WTC11 (cell line): Measurements from ENCODE around the gene NAP1L5. TPM values are rescaled to one million over a fixed set of nuclear protein-coding genes. Genes with fewer than 3 reads are reported as not detected.

Source experiments
- ATAC-seq: fragments of 200-7000 bp; cut with Tn5 transposase; 2 replicates; pipeline ENCODE4 v1.10.0; 2021; ENCODE audit warnings: mild to moderate bottlenecking, moderate library complexity
- CTCF ChIA-PET: fragments of 300-600 bp; sonication (Branson Sonifier 250); formaldehyde crosslinking; loops from one replicate; lab custom pipeline; 2021; ENCODE audit warnings: antibody characterized with exemption; lab: Charles Lee
- POLR2A ChIA-PET: fragments of 350-600 bp; sonication (Branson Sonifier 250); formaldehyde crosslinking; loops from one replicate; lab custom pipeline; 2021; ENCODE audit warnings: antibody characterized with exemption; lab: Charles Lee
- DNase-seq: peaks from one replicate; pipeline ENCODE4 v3.0.0; 2021; ENCODE audit warnings: low spot score
- H3K27ac Mint-ChIP-seq: 2 replicates; pipeline ENCODE4 v1.8.0; 2021; ENCODE audit warnings: mixed read lengths
- H3K27me3 Mint-ChIP-seq: 2 replicates; pipeline ENCODE4 v1.8.0; 2021; ENCODE audit warnings: low read depth, mild to moderate bottlenecking, moderate library complexity, mixed read lengths
- H3K36me3 Mint-ChIP-seq: 2 replicates; pipeline ENCODE4 v1.8.0; 2021; ENCODE audit warnings: mixed read lengths
- H3K4me1 Mint-ChIP-seq: 2 replicates; pipeline ENCODE4 v1.8.0; 2022; ENCODE audit warnings: mixed read lengths
- H3K4me3 Mint-ChIP-seq: 2 replicates; pipeline ENCODE4 v1.8.0; 2021; ENCODE audit warnings: mild to moderate bottlenecking, moderate library complexity, mixed read lengths
- H3K9me3 Mint-ChIP-seq: 2 replicates; pipeline ENCODE4 v1.8.0; 2021; ENCODE audit warnings: mixed read lengths
- CBFB ChIP-seq: sonication (generic); formaldehyde crosslinking; IDR thresholded peaks from 2 replicates; pipeline ENCODE4 v1.8.1; 2022; ENCODE audit warnings: mild to moderate bottlenecking, low read depth, missing genetic modification reagents
- CREB1 ChIP-seq: sonication (generic); formaldehyde crosslinking; IDR thresholded peaks from 2 replicates; pipeline ENCODE4 v1.8.0; 2023; ENCODE audit warnings: mild to moderate bottlenecking, missing genetic modification reagents
- FOXJ3 ChIP-seq: sonication (generic); formaldehyde crosslinking; IDR thresholded peaks from 2 replicates; pipeline ENCODE4 v1.9.0; 2021; ENCODE audit warnings: missing genetic modification reagents, mild to moderate bottlenecking, borderline replicate concordance
- FOXP4 ChIP-seq: sonication (generic); formaldehyde crosslinking; IDR thresholded peaks from 2 replicates; pipeline ENCODE4 v1.8.0; 2022; ENCODE audit warnings: mild to moderate bottlenecking, missing genetic modification reagents
- GTF2I ChIP-seq: fragments of 250-450 bp; sonication (Bioruptor Pico); conservative IDR thresholded peaks from 2 replicates; pipeline ENCODE4 v1.4.0; 2021; ENCODE audit warnings: mild to moderate bottlenecking
- HMGA2 ChIP-seq: fragments of 250-450 bp; sonication (Bioruptor Pico); IDR thresholded peaks from 2 replicates; pipeline ENCODE4 v1.4.0; 2021; ENCODE audit warnings: mild to moderate bottlenecking, moderate library complexity
- JUN ChIP-seq: sonication (generic); formaldehyde crosslinking; IDR thresholded peaks from 2 replicates; pipeline ENCODE4 v1.8.0; 2023; ENCODE audit warnings: mild to moderate bottlenecking, missing genetic modification reagents
- MAX ChIP-seq: sonication (generic); formaldehyde crosslinking; IDR thresholded peaks from 2 replicates; pipeline ENCODE4 v1.8.0; 2022; ENCODE audit warnings: mild to moderate bottlenecking, missing genetic modification reagents
- TEAD1 ChIP-seq: sonication (generic); formaldehyde crosslinking; IDR thresholded peaks from 2 replicates; pipeline ENCODE4 v1.8.0; 2022; ENCODE audit warnings: mild to moderate bottlenecking, missing genetic modification reagents
- ZNF138 ChIP-seq: sonication (generic); formaldehyde crosslinking; conservative IDR thresholded peaks from 2 replicates; pipeline ENCODE4 v1.8.1; 2022; ENCODE audit warnings: mild to moderate bottlenecking, moderate library complexity, missing genetic modification reagents
- ZNF219 ChIP-seq: sonication (generic); formaldehyde crosslinking; IDR thresholded peaks from 2 replicates; pipeline ENCODE4 v1.8.0; 2023; ENCODE audit warnings: missing genetic modification reagents, mild to moderate bottlenecking, borderline replicate concordance
- total RNA-seq: library from RNA; stranded (reverse); gene quantifications from 3 replicates; pipeline ENCODE4 v1.2.3, GENCODE V29; 2021
- TF ChIP-seq, protein P1 (sequence below): fragments of 250-450 bp; sonication (Bioruptor Pico); IDR thresholded peaks from 2 replicates; pipeline ENCODE4 v1.8.0; 2021; ENCODE audit warnings: mild to moderate bottlenecking
- TF ChIP-seq, protein P2 (sequence below): sonication (generic); formaldehyde crosslinking; IDR thresholded peaks from 2 replicates; pipeline ENCODE4 v1.8.1; 2022; ENCODE audit warnings: low read depth, mild to moderate bottlenecking, moderate library complexity, missing genetic modification reagents, borderline replicate concordance
- TF ChIP-seq, protein P3 (sequence below): sonication (generic); formaldehyde crosslinking; conservative IDR thresholded peaks from 2 replicates; pipeline ENCODE4 v1.8.1; 2023; ENCODE audit warnings: mild to moderate bottlenecking, low read depth, missing genetic modification reagents, moderate library complexity

NAP1L5 gene
- total RNA-seq, 1 experiment from 2014 or later, result 3.3 TPM

GRCh38 chr4:88744609-88745008 is 47.0 kb upstream of the NAP1L5 start:
- no peaks in the 10 kb centered on the region for H3K9me3 Mint-ChIP-seq
- CTCF ChIA-PET, result no interaction called here
- no peak overlapping the region for H3K4me3 Mint-ChIP-seq
- no peak for ATAC-seq
- H3K4me1 Mint-ChIP-seq, result peaks cover 14% of the 10 kb centered on the region
- no peak for TF ChIP-seq CREB1
- TF ChIP-seq ZNF219 (CRISPR knock-in tag), result no peak
- no peaks in the 10 kb centered on the region for H3K27me3 Mint-ChIP-seq
- H3K27ac Mint-ChIP-seq, result no peak overlapping the region
- H3K36me3 Mint-ChIP-seq, result peaks cover 31% of the 10 kb centered on the region
- no peak for DNase-seq
- POLR2A ChIA-PET, result no interaction called here

DNA sequence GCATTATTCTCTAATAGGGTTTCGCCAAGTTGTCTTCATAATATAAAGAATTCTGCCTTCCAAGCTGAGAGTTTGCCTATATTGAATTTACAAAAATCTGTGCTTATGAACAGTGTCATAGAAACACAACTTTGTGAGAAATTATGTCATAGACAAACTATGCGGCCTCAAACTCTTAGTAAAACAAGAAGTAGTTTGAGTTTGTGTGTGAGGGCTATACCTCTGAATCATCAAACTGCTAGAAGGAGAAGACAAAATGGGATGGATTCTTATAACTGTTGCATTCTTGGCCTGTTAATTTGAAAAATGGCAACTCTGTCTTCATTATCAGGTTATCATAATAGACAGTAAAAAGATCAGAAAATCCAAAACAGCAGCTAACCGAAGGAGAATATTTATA is 46.1 kb upstream of the NAP1L5 start:
- peaks cover 24% of the 10 kb centered on the region for H3K36me3 Mint-ChIP-seq

GRCh38 chr4:88742561-88742960 is 44.9 kb upstream of the NAP1L5 start:
- Mint-ChIP-seq H3K4me3 (no peak overlapping the region), H3K4me1 (peaks cover 28% of the 10 kb centered on the region), H3K9me3 (no peaks in the 10 kb centered on the region), H3K36me3 (peaks cover 23% of the 10 kb centered on the region), H3K27ac (no peak overlapping the region), H3K27me3 (no peaks in the 10 kb centered on the region)
- no peak for DNase-seq
- ATAC-seq, result no peak
- ChIA-PET CTCF (interaction anchor here (0.5 kb wide), 1 partner anchor 49 kb away, joined by 3 read pairs; no protein-coding TSS in a partner anchor), POLR2A (no interaction called here)
- TF ChIP-seq, protein P1, sequence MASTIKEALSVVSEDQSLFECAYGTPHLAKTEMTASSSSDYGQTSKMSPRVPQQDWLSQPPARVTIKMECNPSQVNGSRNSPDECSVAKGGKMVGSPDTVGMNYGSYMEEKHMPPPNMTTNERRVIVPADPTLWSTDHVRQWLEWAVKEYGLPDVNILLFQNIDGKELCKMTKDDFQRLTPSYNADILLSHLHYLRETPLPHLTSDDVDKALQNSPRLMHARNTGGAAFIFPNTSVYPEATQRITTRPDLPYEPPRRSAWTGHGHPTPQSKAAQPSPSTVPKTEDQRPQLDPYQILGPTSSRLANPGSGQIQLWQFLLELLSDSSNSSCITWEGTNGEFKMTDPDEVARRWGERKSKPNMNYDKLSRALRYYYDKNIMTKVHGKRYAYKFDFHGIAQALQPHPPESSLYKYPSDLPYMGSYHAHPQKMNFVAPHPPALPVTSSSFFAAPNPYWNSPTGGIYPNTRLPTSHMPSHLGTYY (CRISPR knock-in tag), result no peak
- TF ChIP-seq HMGA2 (CRISPR knock-in tag) (no peak), MAX (CRISPR knock-in tag) (no peak), FOXJ3 (no peak), CREB1 (no peak)
- TF ChIP-seq, protein P2, sequence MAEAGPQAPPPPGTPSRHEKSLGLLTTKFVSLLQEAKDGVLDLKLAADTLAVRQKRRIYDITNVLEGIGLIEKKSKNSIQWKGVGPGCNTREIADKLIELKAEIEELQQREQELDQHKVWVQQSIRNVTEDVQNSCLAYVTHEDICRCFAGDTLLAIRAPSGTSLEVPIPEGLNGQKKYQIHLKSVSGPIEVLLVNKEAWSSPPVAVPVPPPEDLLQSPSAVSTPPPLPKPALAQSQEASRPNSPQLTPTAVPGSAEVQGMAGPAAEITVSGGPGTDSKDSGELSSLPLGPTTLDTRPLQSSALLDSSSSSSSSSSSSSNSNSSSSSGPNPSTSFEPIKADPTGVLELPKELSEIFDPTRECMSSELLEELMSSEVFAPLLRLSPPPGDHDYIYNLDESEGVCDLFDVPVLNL (CRISPR knock-in tag), result no peak

More for the DNA sequence above, 46.1 kb upstream of the NAP1L5 start:
- ATAC-seq (no peak), DNase-seq (no peak)
- ChIA-PET CTCF (no interaction called here), POLR2A (no interaction called here)
- no peak overlapping the region for H3K27ac Mint-ChIP-seq
- H3K9me3 Mint-ChIP-seq, result no peaks in the 10 kb centered on the region
- peaks cover 17% of the 10 kb centered on the region for H3K4me1 Mint-ChIP-seq
- no peak overlapping the region for H3K4me3 Mint-ChIP-seq
- no peak for TF ChIP-seq GTF2I (CRISPR knock-in tag)
- TF ChIP-seq TEAD1 (CRISPR knock-in tag), result no peak
- TF ChIP-seq, protein P1 (CRISPR knock-in tag), result no peak
- TF ChIP-seq, protein P3, sequence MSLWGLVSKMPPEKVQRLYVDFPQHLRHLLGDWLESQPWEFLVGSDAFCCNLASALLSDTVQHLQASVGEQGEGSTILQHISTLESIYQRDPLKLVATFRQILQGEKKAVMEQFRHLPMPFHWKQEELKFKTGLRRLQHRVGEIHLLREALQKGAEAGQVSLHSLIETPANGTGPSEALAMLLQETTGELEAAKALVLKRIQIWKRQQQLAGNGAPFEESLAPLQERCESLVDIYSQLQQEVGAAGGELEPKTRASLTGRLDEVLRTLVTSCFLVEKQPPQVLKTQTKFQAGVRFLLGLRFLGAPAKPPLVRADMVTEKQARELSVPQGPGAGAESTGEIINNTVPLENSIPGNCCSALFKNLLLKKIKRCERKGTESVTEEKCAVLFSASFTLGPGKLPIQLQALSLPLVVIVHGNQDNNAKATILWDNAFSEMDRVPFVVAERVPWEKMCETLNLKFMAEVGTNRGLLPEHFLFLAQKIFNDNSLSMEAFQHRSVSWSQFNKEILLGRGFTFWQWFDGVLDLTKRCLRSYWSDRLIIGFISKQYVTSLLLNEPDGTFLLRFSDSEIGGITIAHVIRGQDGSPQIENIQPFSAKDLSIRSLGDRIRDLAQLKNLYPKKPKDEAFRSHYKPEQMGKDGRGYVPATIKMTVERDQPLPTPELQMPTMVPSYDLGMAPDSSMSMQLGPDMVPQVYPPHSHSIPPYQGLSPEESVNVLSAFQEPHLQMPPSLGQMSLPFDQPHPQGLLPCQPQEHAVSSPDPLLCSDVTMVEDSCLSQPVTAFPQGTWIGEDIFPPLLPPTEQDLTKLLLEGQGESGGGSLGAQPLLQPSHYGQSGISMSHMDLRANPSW (CRISPR knock-in tag), result no peak
- TF ChIP-seq CBFB (CRISPR knock-in tag), result no peak
- TF ChIP-seq JUN (CRISPR knock-in tag), result no peak
- no peak for TF ChIP-seq ZNF138 (CRISPR knock-in tag)
- TF ChIP-seq, protein P2 (CRISPR knock-in tag), result no peak
- no peak for TF ChIP-seq FOXP4 (CRISPR knock-in tag)
- H3K27me3 Mint-ChIP-seq, result no peaks in the 10 kb centered on the region
